ENCODE data around the gene TRPC5OS. TPM values are rescaled to one million over a fixed set of nuclear protein-coding genes. Genes with fewer than 3 reads are reported as not detected.

The TRPC5OS gene
- total and polyA plus RNA-seq, 2 of the 8 experiments (the other 6 are each of a cell fraction or from before 2014, with no cell fraction given) = not detected

GRCh38 chrX:111886678-111887077 is 10.7 kb downstream of the TRPC5OS start:
- FAIRE-seq = no peak

More at GRCh38 chrX:111886678-111887077, 10.7 kb downstream of the TRPC5OS start:
- WGBS, 2 experiments (ENCODE audit: extremely low coverage in 1 of 2, insufficient coverage in 1 of 2, insufficient read length in 1 of 2, insufficient replicate concordance in 2 of 2, low coverage in 1 of 2, low lambda C conversion rate in 2 of 2, missing lambda C conversion rate in 1 of 2) = 80% methylated on average over 2 of the region's 2 CpGs; no CpG with 5 or more reads in 1 of the 2 experiments
- Histone ChIP-seq H3K4me2 (ENCODE audit: insufficient read depth in 1 of 2, low read depth in 2 of 2, low read length in 2 of 2) (no peak overlapping the region), H3K79me1 (ENCODE audit: low read depth, low read length) (no peaks in the 10 kb centered on the region), H3K79me2 (ENCODE audit: control insufficient read depth in 1 of 2, insufficient read depth in 2 of 2, low read length in 2 of 2) (no peaks in the 10 kb centered on the region), H3K9me3 (ENCODE audit: insufficient read depth in 2 of 2, low read depth in 1 of 2, low read length in 1 of 2) (no peaks in the 10 kb centered on the region), H2BK120ac (replicated peaks; ENCODE audit: low read depth, low read length) (no peak overlapping the region), H3K27me3 (replicated peaks in 1 of 4; ENCODE audit: control insufficient read depth in 3 of 4, extremely low read depth in 1 of 4, insufficient read depth in 3 of 4, low read length in 3 of 4) (no peaks in the 10 kb centered on the region), H3K23me2 (ENCODE audit: low read depth, low read length) (no peaks in the 10 kb centered on the region), H3K27ac (ENCODE audit: low read depth, low read length) (no peak overlapping the region), H3K4ac (replicated peaks; ENCODE audit: insufficient read length, low read depth, low read length) (no peak overlapping the region), H2BK15ac (ENCODE audit: low read length) (no peak overlapping the region), H3K14ac (ENCODE audit: insufficient read length) (no peak overlapping the region), H4K5ac (ENCODE audit: insufficient read length, low read depth, low read length) (no peak overlapping the region), H3K18ac (ENCODE audit: extremely low read depth, low read length) (no peak overlapping the region), H2BK20ac (ENCODE audit: low read length) (no peak overlapping the region), H2AFZ (ENCODE audit: low read length) (no peak overlapping the region), H4K8ac (ENCODE audit: extremely low read depth, insufficient read depth, low read length) (no peak overlapping the region), H4K20me1 (replicated peaks in 1 of 2; ENCODE audit: control insufficient read depth in 1 of 2, insufficient read depth in 2 of 2, low read length in 2 of 2) (no peaks in the 10 kb centered on the region), H2BK12ac (ENCODE audit: low read depth, low read length) (no peak overlapping the region), H2BK5ac (ENCODE audit: low read depth, low read length) (no peak overlapping the region), H3K4me1 (replicated peaks in 1 of 4; ENCODE audit: control insufficient read depth in 3 of 4, insufficient read depth in 4 of 4, low read length in 3 of 4) (no peaks in the 10 kb centered on the region), H3K9ac (replicated peaks in 1 of 4; ENCODE audit: extremely low read depth in 1 of 4, low read depth in 3 of 4, low read length in 3 of 4) (no peak overlapping the region), H3K36me3 (ENCODE audit: control insufficient read depth in 2 of 4, insufficient read depth in 4 of 4, low read length in 3 of 4) (no peaks in the 10 kb centered on the region), H2AK5ac (ENCODE audit: low read depth, low read length) (no peak overlapping the region), H3K23ac (ENCODE audit: insufficient read length) (no peak overlapping the region), H4K91ac (replicated peaks; ENCODE audit: insufficient read length, low read length) (no peak overlapping the region), H3K56ac (replicated peaks; ENCODE audit: insufficient read length, low read depth, low read length) (no peak overlapping the region), H3K4me3 (ENCODE audit: extremely low read depth in 1 of 4, insufficient read depth in 2 of 4, low read depth in 3 of 4, low read length in 4 of 4) (no peak overlapping the region)
- POLR2A ChIA-PET (ENCODE audit: partially characterized antibody) = no interaction called here
- CTCF ChIA-PET (ENCODE audit: partially characterized antibody) = no interaction called here
- no peak for DNase-seq (ENCODE audit: low read depth in 1 of 2, low spot score in 2 of 2)
- TF ChIP-seq SIX5 (IDR thresholded peaks at IDR 0.05; ENCODE audit: low read depth, low read length) (no peak), YY1 (IDR thresholded peaks at IDR 0.05; ENCODE audit: low read depth, low read length) (no peak), GTF2F1 (IDR thresholded peaks at IDR 0.05; ENCODE audit: borderline replicate concordance, low read depth, low read length) (no peak), EGR1 (IDR thresholded peaks at IDR 0.05; ENCODE audit: borderline replicate concordance, low read depth, low read length) (no peak), USF2 (IDR thresholded peaks at IDR 0.05; ENCODE audit: low read length) (no peak), CBX8 (IDR thresholded peaks at IDR 0.05; ENCODE audit: borderline replicate concordance, low read depth, low read length) (no peak), BRCA1 (IDR thresholded peaks at IDR 0.05; ENCODE audit: low read depth, low read length) (no peak), TAF1 (IDR thresholded peaks at IDR 0.05; ENCODE audit: low read depth, low read length) (no peak), POU5F1 (IDR thresholded peaks at IDR 0.05; ENCODE audit: low read depth, low read length) (no peak), KDM4A (IDR thresholded peaks at IDR 0.05; ENCODE audit: low read depth, low read length, severe bottlenecking) (no peak), MAX (IDR thresholded peaks at IDR 0.05) (no peak), POLR2AphosphoS5 (IDR thresholded peaks at IDR 0.05; ENCODE audit: low read depth, low read length) (no peak), NRF1 (IDR thresholded peaks at IDR 0.05; ENCODE audit: low read depth, low read length) (no peak)
